Body of pancreas (tissue), 4 donors: ENCODE measurements around the gene PNRC1.
"Not testable (repeated sequence)": the region's sequence is repeated elsewhere in the genome, so short reads cannot be mapped to it uniquely, and the experiment has no call there.

ENCODE experiments used
- CTCF ChIP-seq, 7 experiments: fragments of 450-650 bp in 4 of 7; fragments of 200-600 bp in 3 of 7; sonication (generic) in 3 of 7; IDR thresholded peaks; one replicate each; pipeline ENCODE4 v1.5.1; 2016 to 2019; ENCODE audit warnings: antibody characterized with exemption in 7 of 7
- POLR2A ChIP-seq, 3 donors: fragments of 450-650 bp; IDR thresholded peaks; one replicate each; pipeline ENCODE4 v1.6.1; 2016; ENCODE audit warnings: antibody characterized with exemption in 3 of 3, mild to moderate bottlenecking in 2 of 3

GRCh38 chr6:89066121-89066520, 14.4 kb upstream of the PNRC1 start:
- TF ChIP-seq CTCF, POLR2A (IDR thresholded peaks at IDR 0.05): not testable (repeated sequence)
